ENCODE measurements around the gene SIPA1L3. TPM values are rescaled to one million over a fixed set of nuclear protein-coding genes. Genes with fewer than 3 reads are reported as not detected.

Gene SIPA1L3
- total and polyA plus RNA-seq, 10 of the 15 experiments (the other 5 are each of a cell fraction or from before 2014, with no cell fraction given): 0.24 to 66.2 (median 19.1) TPM

GRCh38 chr19:38151242-38151641 lies 244.2 kb downstream of the SIPA1L3 start:
- in situ Hi-C loops (cut with MboI): no loop called here
- WGBS (ENCODE audit: insufficient coverage, insufficient replicate concordance, low lambda C conversion rate, missing lambda C conversion rate): 81% methylated on average over 9 of the region's 9 CpGs
- no peak overlapping the region for H3K9ac ChIP-seq (ENCODE audit: control insufficient read depth, insufficient read depth, low read length)
- no peak overlapping the region for H2AFZ ChIP-seq (ENCODE audit: control insufficient read depth, low read depth, low read length)
- FAIRE-seq: no peak
- ATAC-seq: no peak
- no peaks in the 10 kb centered on the region for H4K20me1 ChIP-seq (ENCODE audit: control insufficient read depth, insufficient read depth)
- no peaks in the 10 kb centered on the region for H3K79me2 ChIP-seq (ENCODE audit: control insufficient read depth, insufficient read depth, low read length)
- no peak overlapping the region for H3K27ac ChIP-seq (ENCODE audit: control insufficient read depth, insufficient read depth)
- no peak for DNase-seq (ENCODE audit: low read depth, low spot score)
- BruUV-seq (replicated peaks): no TSS peak
- ChIA-PET POLR2A (no interaction called here), RAD21 (ENCODE audit: unreplicated experiment) (no interaction called here), SMC1A (ENCODE audit: uncharacterized antibody, unreplicated experiment) (no interaction called here), CTCF (interaction anchor here (3.0 kb wide), 1 partner anchor 249 kb away, joined by 11 read pairs; no protein-coding TSS in a partner anchor)
- TF ChIP-seq KLF5 (IDR thresholded peaks at IDR 0.05; ENCODE audit: partially characterized antibody): no peak
- no peak for TF ChIP-seq HDAC6 (IDR thresholded peaks at IDR 0.05; ENCODE audit: unreplicated experiment)
- TF ChIP-seq GATAD2B (conservative IDR thresholded peaks at IDR 0.05; ENCODE audit: low read depth): no peak
- no peak for TF ChIP-seq SREBF2 (IDR thresholded peaks at IDR 0.05; ENCODE audit: low read length)
- H3K27me3 ChIP-seq (replicated peaks in 1 of 2; ENCODE audit: control insufficient read depth in 2 of 2, insufficient read depth in 2 of 2, low read length in 1 of 2): no peaks in the 10 kb centered on the region
- H3K4me1 ChIP-seq (ENCODE audit: control insufficient read depth, insufficient read depth, low read length): no peaks in the 10 kb centered on the region
- intact Hi-C loops (cut with micrococcal nuclease; ENCODE audit: unreplicated experiment): no loop called here
- H3K36me3 ChIP-seq (ENCODE audit: control insufficient read depth in 2 of 2, insufficient read depth in 2 of 2, low read length in 1 of 2): peaks cover 17 to 30% of the 10 kb centered on the region in 2 experiments
- H3K4me2 ChIP-seq (ENCODE audit: control insufficient read depth, insufficient read depth): no peak overlapping the region
- no peaks in the 10 kb centered on the region for H3K9me3 ChIP-seq (replicated peaks; ENCODE audit: control insufficient read depth, insufficient read depth, low read length)
- H3K4me3 ChIP-seq: no peak overlapping the region

GRCh38 chr19:38152461-38153379 lies 245.7 kb downstream of the SIPA1L3 start:
- ChIA-PET SMC1A (ENCODE audit: uncharacterized antibody, unreplicated experiment) (no interaction called here), CTCF (no interaction called here)
- DNase-seq (ENCODE audit: low read depth, low spot score): no peak

More at GRCh38 chr19:38152461-38153379, 245.7 kb downstream of the SIPA1L3 start:
- Histone ChIP-seq H3K9me3 (replicated peaks; ENCODE audit: control insufficient read depth, insufficient read depth, low read length) (no peaks in the 10 kb centered on the region), H3K9ac (ENCODE audit: control insufficient read depth, insufficient read depth, low read length) (no peak overlapping the region), H3K79me2 (ENCODE audit: control insufficient read depth, insufficient read depth, low read length) (no peaks in the 10 kb centered on the region), H4K20me1 (ENCODE audit: control insufficient read depth, insufficient read depth) (no peaks in the 10 kb centered on the region), H3K27me3 (replicated peaks in 1 of 2; ENCODE audit: control insufficient read depth in 2 of 2, insufficient read depth in 2 of 2, low read length in 1 of 2) (no peaks in the 10 kb centered on the region), H3K4me2 (ENCODE audit: control insufficient read depth, insufficient read depth) (no peak overlapping the region), H3K4me3 (no peak overlapping the region), H3K27ac (ENCODE audit: control insufficient read depth, insufficient read depth) (no peak overlapping the region), H3K4me1 (ENCODE audit: control insufficient read depth, insufficient read depth, low read length) (no peaks in the 10 kb centered on the region), H2AFZ (ENCODE audit: control insufficient read depth, low read depth, low read length) (no peak overlapping the region), H3K36me3 (ENCODE audit: control insufficient read depth in 2 of 2, insufficient read depth in 2 of 2, low read length in 1 of 2) (peaks cover 17 to 26% of the 10 kb centered on the region in 2 experiments; a peak in 3 of 4 replicates)
- ATAC-seq: no peak
- intact Hi-C loops (cut with micrococcal nuclease; ENCODE audit: unreplicated experiment) (no loop called here), in situ Hi-C loops (cut with MboI) (no loop called here)
- no peak for TF ChIP-seq CREM (IDR thresholded peaks at IDR 0.05; ENCODE audit: low read depth)
- TF ChIP-seq PKNOX1 (IDR thresholded peaks at IDR 0.05): no peak
- TF ChIP-seq ZBTB11 (CRISPR knock-in tag; IDR thresholded peaks at IDR 0.05): no peak
- TF ChIP-seq USF2 (IDR thresholded peaks at IDR 0.05; ENCODE audit: borderline replicate concordance, low read depth, low read length): no peak
- no peak for TF ChIP-seq SREBF2 (IDR thresholded peaks at IDR 0.05; ENCODE audit: low read length)
- TF ChIP-seq SIN3A (IDR thresholded peaks at IDR 0.05; ENCODE audit: low read depth, low read length): no peak
- TF ChIP-seq CBFB (IDR thresholded peaks at IDR 0.05; ENCODE audit: low read depth): no peak
- ChIA-PET POLR2A (interaction anchor here (0.7 kb wide), 1 partner anchor 16 kb away, joined by 3 read pairs; no protein-coding TSS in a partner anchor), RAD21 (ENCODE audit: unreplicated experiment) (interaction anchor here (1.3 kb wide), 2 partner anchors 9 to 250 kb away, joined by 3 to 4 read pairs; no protein-coding TSS in a partner anchor)
- BruUV-seq (replicated peaks): no TSS peak
- 94% methylated on average over 40 of the region's 40 CpGs for WGBS (ENCODE audit: insufficient coverage, insufficient replicate concordance, low lambda C conversion rate, missing lambda C conversion rate)
- FAIRE-seq: no peak

Measured in GM12878 (cell line).